Raji (cell line): ENCODE results near the gene CD96.

Source experiments
- POLR2A ChIP-seq: IDR thresholded peaks from 2 replicates; pipeline ENCODE4 v1.6.1; 2011; ENCODE audit warnings: low read depth, low read length, control low read depth; ENCODE audit not compliant: insufficient read depth

Gene CD96

GRCh38 chr3:111541911-111542483 lies at the start of gene CD96:
CD96 (plus strand) TSS chr3:111542197; CDS start chr3:111542249, 52 bp downstream.
- no peak for TF ChIP-seq POLR2A

GRCh38 chr3:111493276-111493675 lies 48.7 kb upstream of the CD96 start:
- no peak for TF ChIP-seq POLR2A

GRCh38 chr3:111496894-111497559 lies 45.0 kb upstream of the CD96 start:
- no peak for TF ChIP-seq POLR2A

GRCh38 chr3:111498022-111498421 lies 44.0 kb upstream of the CD96 start:
- no peak for TF ChIP-seq POLR2A

GRCh38 chr3:111506435-111506834 lies 35.6 kb upstream of the CD96 start:
- TF ChIP-seq POLR2A = no peak

- no peak for TF ChIP-seq POLR2A
These were observed 32.7 kb upstream of the CD96 start for GRCh38 chr3:111509308-111509707.

- no peak for TF ChIP-seq POLR2A
These were observed 24.2 kb upstream of the CD96 start for GRCh38 chr3:111517801-111518200.

GRCh38 chr3:111519178-111519855 lies 22.7 kb upstream of the CD96 start:
- no peak for TF ChIP-seq POLR2A

- no peak for TF ChIP-seq POLR2A
These were observed 20.1 kb upstream of the CD96 start for GRCh38 chr3:111521891-111522290.

- no peak for TF ChIP-seq POLR2A
These were observed 10.6 kb upstream of the CD96 start for GRCh38 chr3:111531446-111531845.

GRCh38 chr3:111534701-111535100 lies 7.3 kb upstream of the CD96 start:
- TF ChIP-seq POLR2A = no peak

- no peak for TF ChIP-seq POLR2A
These were observed 3.9 kb upstream of the CD96 start for GRCh38 chr3:111538111-111538510.

- TF ChIP-seq POLR2A = no peak
These were observed 3.3 kb upstream of the CD96 start for GRCh38 chr3:111538681-111539083.

- no peak for TF ChIP-seq POLR2A
These were observed 2.4 kb upstream of the CD96 start for GRCh38 chr3:111539351-111540331.

GRCh38 chr3:111541391-111541790 lies 606 bp upstream of the CD96 start:
- no peak for TF ChIP-seq POLR2A

- TF ChIP-seq POLR2A = no peak
These were observed 759 bp downstream of the CD96 start for GRCh38 chr3:111542611-111543300.
